NCI-H82 (cell line): ENCODE data around the gene CITED4.

Source experiments
- DNase-seq: peaks from one replicate; lab custom pipeline; 2025; lab: John Stamatoyannopoulos, UW

CITED4 gene

DNA sequence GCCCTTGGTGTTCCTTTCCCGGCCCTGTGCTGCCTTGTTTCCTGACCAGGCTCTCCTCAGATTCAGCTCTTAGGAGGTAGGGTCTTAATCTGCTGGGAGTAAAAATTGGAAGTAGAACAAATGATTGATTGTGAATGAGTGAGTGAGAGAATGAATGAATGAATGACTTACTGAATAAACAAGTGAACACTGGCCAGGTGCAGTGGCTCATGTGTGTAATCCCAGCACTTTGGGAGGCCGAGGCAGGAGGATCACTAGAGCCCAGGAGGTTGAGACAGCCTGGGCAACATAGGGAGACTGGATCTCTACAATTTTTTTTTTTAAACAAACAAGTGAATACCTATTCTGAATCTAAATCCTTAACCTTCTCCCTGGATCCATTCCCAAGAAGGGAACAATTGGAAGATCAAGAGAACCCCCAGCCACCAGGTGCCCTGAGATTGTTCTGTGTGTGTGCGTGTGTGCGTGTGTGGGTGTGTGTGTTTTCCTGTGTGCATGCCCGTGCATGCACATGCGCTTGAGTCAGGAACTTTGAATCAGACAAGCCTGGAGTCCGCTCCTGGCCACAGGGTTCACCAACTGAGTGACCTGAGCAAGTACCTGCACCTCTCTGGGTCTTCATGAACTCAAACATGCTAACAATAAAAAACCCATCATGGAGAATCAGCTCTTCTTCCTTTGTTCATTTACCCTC, 24.3 kb upstream of the CITED4 start:
- DNase-seq = no peak

GRCh38 chr1:40884055-40884795, 22.1 kb upstream of the CITED4 start:
- no peak for DNase-seq

- DNase-seq = no peak
Observed at GRCh38 chr1:40880813-40881549, 18.8 kb upstream of the CITED4 start.

- DNase-seq = no peak
Observed at GRCh38 chr1:40879482-40880175, 17.5 kb upstream of the CITED4 start.

GRCh38 chr1:40878906-40879305, 16.7 kb upstream of the CITED4 start:
- no peak for DNase-seq

DNA sequence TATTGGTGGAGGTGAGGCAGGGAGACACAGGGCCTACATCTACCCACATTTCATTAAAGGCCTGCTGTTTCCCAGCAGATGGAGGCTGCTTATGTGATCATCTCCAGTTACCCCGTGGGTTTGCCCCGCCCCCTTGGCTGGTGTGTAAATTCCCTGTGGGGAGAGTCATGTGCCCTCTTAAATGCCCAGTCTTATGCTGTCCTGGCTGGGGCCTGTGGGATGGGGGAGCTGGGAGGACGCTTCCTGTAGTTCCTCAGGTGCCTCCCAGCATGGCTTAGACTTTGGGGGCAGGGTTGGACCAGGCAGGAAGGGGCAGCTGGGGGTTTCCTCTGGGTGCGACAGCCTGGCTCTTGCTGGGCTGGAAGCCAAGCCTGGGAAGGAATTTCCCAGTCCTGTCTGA, 15.5 kb upstream of the CITED4 start:
- DNase-seq = peak; percentile 92

GRCh38 chr1:40876891-40877290, 14.7 kb upstream of the CITED4 start:
- no peak for DNase-seq

GRCh38 chr1:40876436-40876761, 14.2 kb upstream of the CITED4 start:
- no peak for DNase-seq

DNA sequence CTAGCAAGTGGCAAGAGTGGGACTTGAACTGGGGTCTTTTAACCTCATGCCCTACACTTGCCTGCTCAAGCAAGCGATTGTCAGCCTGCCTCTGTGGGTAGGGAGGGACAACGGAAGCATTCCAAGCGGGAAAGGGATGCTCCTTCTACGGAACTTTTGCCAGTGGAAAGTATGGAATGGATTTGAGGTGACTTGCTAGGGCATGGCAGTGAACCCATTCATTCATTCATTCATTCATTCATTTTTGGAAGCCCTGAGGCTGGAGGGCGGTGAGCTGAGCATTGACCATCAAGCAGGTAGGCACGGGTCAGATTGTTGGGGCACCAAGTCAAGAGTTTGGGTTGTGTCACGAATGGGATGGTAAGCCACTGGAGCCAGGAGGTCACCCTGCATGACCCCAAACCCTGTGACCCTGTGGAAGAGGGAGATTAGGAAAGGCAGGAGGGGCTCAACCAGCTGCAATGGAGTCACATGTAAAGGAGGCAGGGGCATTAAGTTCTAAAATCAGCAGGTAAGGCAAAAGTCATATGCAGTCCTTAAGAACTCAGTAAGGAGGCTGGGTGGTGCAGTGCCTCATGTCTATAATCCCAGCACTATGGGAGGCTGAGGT, 11.8 kb upstream of the CITED4 start:
- DNase-seq = no peak

GRCh38 chr1:40872276-40872675, 10.1 kb upstream of the CITED4 start:
- peak; percentile 94 for DNase-seq

GRCh38 chr1:40870135-40870728, 8.1 kb upstream of the CITED4 start:
- DNase-seq = no peak

GRCh38 chr1:40868051-40868723, 6.0 kb upstream of the CITED4 start:
- DNase-seq = no peak

DNA sequence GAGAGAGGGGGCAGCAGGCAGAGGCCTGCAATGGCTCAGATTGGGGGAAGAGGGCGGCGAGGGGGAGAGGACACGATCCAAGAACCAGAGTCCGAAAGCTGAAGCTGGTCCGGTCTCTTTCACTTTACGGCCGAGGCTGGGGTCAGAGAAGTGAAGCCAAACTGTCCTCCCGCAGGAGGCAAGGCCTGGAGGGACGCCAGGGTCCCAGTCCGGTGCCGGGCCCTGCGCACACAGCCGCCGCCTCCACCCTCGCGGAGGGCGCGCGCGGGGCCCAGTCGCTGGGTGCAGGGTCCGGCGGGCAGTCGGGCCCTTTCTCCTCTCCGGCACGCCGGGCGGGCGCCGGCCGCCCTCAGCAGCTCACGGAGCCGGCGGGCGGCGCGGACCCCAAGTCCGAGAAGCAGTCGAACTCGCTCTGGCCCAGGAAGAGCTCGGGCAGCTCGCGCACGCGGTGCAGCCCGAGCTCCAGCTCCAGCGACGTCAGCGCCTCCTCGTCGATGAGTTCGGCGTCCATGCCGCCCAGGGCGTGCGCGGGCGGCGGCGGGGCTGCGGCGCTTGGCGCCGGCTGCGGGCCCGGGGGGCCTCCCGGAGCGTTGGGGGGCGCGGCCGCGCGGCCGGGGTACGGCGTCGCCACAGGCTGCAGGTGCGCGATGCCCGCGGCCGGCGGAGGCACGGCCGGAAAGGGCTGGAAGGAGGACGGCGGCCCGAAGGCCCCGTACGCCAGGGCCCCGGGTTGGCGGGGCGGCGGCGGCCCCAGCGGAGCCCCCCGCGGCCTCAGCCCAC, 749 bp downstream of the CITED4 start:
- peak; percentile 36 for DNase-seq

DNA sequence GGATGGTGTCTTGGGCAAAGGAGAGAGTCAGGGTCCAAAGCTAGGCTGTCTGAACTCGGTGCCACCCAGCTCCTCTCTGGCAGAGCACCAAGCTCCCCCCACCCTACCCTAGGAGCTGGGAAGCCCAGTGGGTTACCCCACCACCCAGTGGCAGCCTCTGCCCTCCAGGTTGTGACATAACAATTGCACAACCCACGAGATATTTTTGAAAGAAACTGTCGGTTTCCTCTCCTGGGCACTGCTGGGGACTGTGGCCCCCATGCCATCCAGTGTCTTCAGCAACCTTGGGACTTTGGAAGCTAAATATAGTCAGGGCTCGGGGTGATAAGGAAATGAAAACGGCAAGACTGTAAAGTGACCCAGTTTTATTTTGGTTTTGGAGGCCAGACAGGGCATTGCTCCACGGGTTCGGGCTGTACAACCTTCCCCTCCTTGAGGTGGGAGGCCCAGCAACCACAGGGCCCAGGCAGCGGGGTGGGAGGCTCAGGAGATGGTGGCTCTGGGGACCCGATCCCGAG, 1.4 kb downstream of the CITED4 start:
- no peak for DNase-seq

GRCh38 chr1:40858856-40859416, 3.2 kb downstream of the CITED4 start:
- DNase-seq = peak; percentile 81

- DNase-seq = peak; percentile 95
Observed at GRCh38 chr1:40857737-40858136, 4.4 kb downstream of the CITED4 start.

DNA sequence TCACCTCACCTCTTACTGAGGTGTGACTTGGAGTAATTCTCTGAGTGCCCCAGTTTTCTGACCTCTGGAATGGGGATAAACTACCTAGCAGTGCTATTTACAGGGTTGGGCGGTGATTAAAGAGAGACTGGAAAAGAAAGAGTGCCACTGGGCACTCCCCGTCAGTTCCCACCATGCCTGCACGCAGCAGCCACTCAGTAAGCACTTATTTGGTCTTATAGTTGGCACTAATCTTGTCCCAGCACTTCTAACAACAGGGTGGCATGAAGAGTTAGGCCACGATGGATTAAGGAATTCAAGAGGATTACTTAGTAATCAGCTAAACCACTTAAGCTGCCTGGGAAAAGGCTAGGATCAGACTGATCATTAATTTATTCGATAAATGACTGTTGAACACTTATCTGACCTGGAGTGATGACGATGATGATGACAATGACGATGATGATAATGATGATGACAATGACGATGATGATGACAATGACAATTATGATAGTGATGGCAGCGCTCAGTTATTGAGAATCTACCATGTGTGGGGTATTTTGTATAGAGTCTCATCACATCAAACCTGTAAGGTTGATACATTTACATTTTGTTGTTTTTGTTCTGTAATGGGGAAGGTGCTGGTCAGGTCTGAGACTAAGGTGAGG, 5.4 kb downstream of the CITED4 start:
- peak; percentile 94 for DNase-seq

GRCh38 chr1:40856116-40856515, 6.0 kb downstream of the CITED4 start:
- no peak for DNase-seq

DNA sequence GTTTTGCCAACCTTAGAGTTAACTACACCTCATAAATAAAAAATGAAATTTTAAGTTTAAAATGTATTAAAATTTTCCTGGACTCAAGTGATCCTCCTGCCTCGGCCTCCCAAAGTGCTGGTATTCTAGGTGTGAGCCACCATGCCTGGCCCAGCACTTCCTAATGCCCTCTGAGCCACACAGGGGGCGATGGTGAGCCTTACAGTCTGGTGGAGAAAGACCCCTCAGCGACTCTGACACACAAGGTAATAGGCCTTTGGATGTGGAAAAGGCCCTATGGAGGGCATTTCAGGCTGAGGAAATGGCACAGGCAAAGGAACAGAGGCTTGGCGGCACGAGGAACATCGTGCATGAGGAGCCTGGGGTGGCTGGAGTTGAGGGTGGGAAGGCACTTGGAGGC, 6.7 kb downstream of the CITED4 start:
- peak; percentile 52 for DNase-seq
